Activated T-helper 1 cell treated with anti-CD3 and anti-CD28 coated beads, Interleukin-12 subunit alpha, Interleukin-12 subunit beta, Interleukin-2, Interleukin-4 antibody, amounts not matched to agents 30 ng/mL and 10 ng/mL and 1 ng/mL, durations not matched to agents 14 hours and 24 hours and 36 hours (primary cell): ENCODE measurements around the gene ICAM3. TPM values are rescaled to one million over a fixed set of nuclear protein-coding genes. Genes with fewer than 3 reads are reported as not detected.
A peak's percentile ranks its signal among the peaks of the same experiment; 100 is the strongest.

Experiments
- DNase-seq: peaks from one replicate; pipeline ENCODE4 v3.0.0; 2021; ENCODE audit warnings: low spot score
- H3K27ac Mint-ChIP-seq: one replicate; pipeline ENCODE4 v1.8.0; 2021; ENCODE audit warnings: mild to moderate bottlenecking, mixed read lengths
- H3K27me3 Mint-ChIP-seq: one replicate; pipeline ENCODE4 v1.8.0; 2022; ENCODE audit warnings: mild to moderate bottlenecking, moderate library complexity, mixed read lengths; ENCODE audit not compliant: insufficient read depth
- H3K36me3 Mint-ChIP-seq: one replicate; pipeline ENCODE4 v1.8.0; 2021; ENCODE audit warnings: low read depth, mixed read lengths
- H3K4me1 Mint-ChIP-seq: one replicate; pipeline ENCODE4 v1.8.0; 2021; ENCODE audit warnings: low read depth, mixed read lengths
- H3K4me3 Mint-ChIP-seq: one replicate; pipeline ENCODE4 v1.8.0; 2021; ENCODE audit warnings: mild to moderate bottlenecking, moderate library complexity, mixed read lengths
- H3K9me3 Mint-ChIP-seq: one replicate; pipeline ENCODE4 v1.8.0; 2021; ENCODE audit warnings: mixed read lengths
- intact Hi-C: fragments of 100-400 bp; cut with micrococcal nuclease; formaldehyde crosslinking; loops from one replicate; pipeline ENCODE4 v1.15.1; 2024
- total RNA-seq: library from RNA; stranded (reverse); gene quantifications from 2 replicates; pipeline ENCODE4 v1.2.3, GENCODE V29; 2022

The ICAM3 gene
- total RNA-seq, 1 donor from 2014 or later: 114 TPM

DNA sequence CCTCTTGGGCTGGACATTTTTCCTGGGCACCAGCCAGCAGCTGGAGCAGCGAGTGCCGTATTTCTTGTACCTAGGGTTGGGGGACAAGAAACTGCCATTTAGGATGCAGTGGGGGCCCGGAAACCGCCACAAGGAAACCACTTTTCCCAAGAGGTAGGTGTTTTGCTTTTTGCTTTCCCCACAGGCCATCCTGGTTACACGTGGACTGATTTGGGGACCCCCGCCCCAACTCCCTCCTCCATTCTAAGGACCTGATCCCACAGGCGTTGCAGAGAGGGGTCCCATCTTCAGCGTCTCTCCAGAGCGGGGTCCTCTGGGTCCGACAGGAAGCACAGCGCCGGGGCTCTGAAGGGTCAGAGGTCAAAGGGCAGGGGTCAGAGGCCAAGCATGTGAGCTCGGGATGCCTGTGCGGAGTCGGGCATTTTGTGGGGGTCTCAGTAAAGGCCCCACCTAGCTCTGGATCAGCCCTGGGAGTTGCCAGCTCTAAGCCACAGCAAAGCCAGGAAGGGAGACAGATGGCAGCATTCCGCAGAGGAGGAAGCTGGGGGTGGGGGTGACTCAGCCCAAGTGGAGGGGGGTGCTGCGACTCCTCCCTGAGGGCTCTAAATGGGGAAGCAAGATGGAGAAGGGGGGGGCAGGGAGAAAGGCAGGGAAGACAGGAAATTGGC, 34.2 kb downstream of the ICAM3 start:
- intact Hi-C loops: no loop called here
- Mint-ChIP-seq H3K36me3 (no peaks in the 10 kb centered on the region), H3K27me3 (peaks cover 4% of the 10 kb centered on the region), H3K9me3 (no peaks in the 10 kb centered on the region), H3K4me1 (peaks cover 7% of the 10 kb centered on the region), H3K4me3 (no peak overlapping the region), H3K27ac (no peak overlapping the region)
- DNase-seq: no peak

DNA sequence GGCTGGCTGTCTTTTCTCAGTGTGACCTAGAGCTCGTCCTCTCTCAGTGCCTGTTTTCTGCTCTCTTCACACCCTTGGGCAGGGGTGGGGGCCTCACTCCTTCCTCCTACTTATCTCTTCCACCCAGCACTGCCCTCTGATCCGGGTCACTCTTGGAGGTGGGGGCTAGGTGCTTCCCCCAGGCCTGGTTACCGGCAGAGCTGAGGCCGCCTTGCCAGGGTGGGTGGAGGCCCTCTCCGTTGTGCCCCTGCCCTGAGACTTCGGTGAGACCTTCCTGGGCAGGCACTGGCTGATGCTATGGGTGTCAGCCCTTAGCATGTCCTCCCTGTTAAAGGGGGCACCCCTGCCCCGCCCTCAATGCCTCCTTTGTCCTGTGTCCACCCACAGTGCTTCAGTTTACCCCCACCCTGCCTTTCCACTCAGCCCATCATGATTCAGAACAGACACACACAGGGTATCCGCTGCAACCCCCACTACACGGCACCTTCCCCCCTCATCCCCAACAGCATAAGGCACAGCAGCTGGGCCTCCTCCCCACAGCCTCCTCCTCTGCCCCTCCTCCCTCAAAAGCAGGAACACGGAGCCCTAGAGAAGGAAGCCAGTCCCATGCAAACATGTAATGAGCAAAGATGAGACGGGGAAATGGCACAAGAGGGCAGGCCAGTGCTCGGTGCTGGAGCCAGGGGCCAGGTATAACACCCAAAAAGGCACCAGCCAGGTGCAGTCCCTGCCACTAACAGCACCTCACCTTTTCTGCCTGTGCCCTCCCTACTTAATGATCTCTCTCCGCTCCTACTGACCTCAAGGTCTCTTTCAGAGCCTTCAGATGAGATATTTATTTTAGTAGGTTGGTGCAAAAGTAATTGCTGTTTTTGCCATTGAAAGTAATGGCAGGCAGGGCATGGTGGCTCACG, 39.6 kb downstream of the ICAM3 start:
- Mint-ChIP-seq H3K4me1 (peaks cover 12% of the 10 kb centered on the region), H3K9me3 (no peaks in the 10 kb centered on the region), H3K27me3 (peaks cover 17% of the 10 kb centered on the region), H3K36me3 (no peaks in the 10 kb centered on the region), H3K27ac (no peak overlapping the region), H3K4me3 (no peak overlapping the region)
- no peak for DNase-seq
- intact Hi-C loops: no loop called here

GRCh38 chr19:10295847-10296591, 43.4 kb downstream of the ICAM3 start:
- DNase-seq: no peak
- peak overlapping the region; percentile 79 for H3K4me3 Mint-ChIP-seq
- no peaks in the 10 kb centered on the region for H3K9me3 Mint-ChIP-seq
- H3K27ac Mint-ChIP-seq: peak overlapping the region; percentile 55
- H3K36me3 Mint-ChIP-seq: no peaks in the 10 kb centered on the region
- peaks cover 31% of the 10 kb centered on the region for H3K4me1 Mint-ChIP-seq
- peaks cover 45% of the 10 kb centered on the region for H3K27me3 Mint-ChIP-seq
- intact Hi-C loops: loop anchor here (1.0 kb wide), 2 partner anchors 10 to 19 kb away; partner anchors contain the start of gene ICAM4

- Mint-ChIP-seq H3K9me3 (no peaks in the 10 kb centered on the region), H3K4me3 (peak overlapping the region; percentile 79), H3K36me3 (no peaks in the 10 kb centered on the region), H3K27me3 (peaks cover 52% of the 10 kb centered on the region), H3K27ac (peak overlapping the region; percentile 55), H3K4me1 (peaks cover 38% of the 10 kb centered on the region)
- intact Hi-C loops: loop anchor here (1.0 kb wide), 2 partner anchors 9 to 20 kb away; partner anchors contain the start of gene ICAM4
- peak; percentile 73 for DNase-seq
These were observed 44.0 kb downstream of the ICAM3 start for GRCh38 chr19:10295305-10295846.

DNA sequence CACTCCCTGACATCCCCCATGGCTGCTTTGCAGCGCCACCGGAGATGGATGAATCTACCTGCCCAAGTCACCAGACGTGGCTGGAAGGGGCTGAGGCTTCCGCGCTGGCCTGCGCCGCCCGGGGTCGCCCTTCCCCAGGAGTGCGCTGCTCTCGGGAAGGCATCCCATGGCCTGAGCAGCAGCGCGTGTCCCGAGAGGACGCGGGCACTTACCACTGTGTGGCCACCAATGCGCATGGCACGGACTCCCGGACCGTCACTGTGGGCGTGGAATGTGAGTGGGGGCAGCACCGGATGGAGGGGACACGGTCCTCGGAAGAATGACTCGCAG, 45.1 kb downstream of the ICAM3 start:
- peaks cover 42% of the 10 kb centered on the region for H3K4me1 Mint-ChIP-seq
- intact Hi-C loops: no loop called here
- peaks cover 54% of the 10 kb centered on the region for H3K27me3 Mint-ChIP-seq
- DNase-seq: no peak
- no peak overlapping the region for H3K27ac Mint-ChIP-seq
- no peaks in the 10 kb centered on the region for H3K36me3 Mint-ChIP-seq
- no peaks in the 10 kb centered on the region for H3K9me3 Mint-ChIP-seq
- peak overlapping the region; percentile 33 for H3K4me3 Mint-ChIP-seq

DNA sequence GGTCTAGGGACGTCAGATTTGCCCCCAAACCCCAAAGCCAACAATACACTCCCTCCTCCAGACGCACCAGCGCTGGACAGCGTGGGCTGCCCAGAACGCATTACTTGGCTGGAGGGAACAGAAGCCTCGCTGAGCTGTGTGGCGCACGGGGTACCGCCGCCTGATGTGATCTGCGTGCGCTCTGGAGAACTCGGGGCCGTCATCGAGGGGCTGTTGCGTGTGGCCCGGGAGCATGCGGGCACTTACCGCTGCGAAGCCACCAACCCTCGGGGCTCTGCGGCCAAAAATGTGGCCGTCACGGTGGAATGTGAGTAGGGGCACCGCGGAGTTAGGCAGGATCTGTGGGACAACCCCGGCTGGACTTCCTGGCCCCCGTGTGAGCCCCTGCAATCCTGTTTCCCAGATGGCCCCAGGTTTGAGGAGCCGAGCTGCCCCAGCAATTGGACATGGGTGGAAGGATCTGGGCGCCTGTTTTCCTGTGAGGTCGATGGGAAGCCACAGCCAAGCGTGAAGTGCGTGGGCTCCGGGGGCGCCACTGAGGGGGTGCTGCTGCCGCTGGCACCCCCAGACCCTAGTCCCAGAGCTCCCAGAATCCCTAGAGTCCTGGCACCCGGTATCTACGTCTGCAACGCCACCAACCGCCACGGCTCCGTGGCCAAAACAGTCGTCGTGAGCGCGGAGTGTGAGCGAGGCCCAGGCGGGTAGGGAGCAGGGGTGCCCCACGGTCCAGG, 45.6 kb downstream of the ICAM3 start:
- H3K4me1 Mint-ChIP-seq: peaks cover 44% of the 10 kb centered on the region
- DNase-seq: no peak
- H3K27me3 Mint-ChIP-seq: peaks cover 59% of the 10 kb centered on the region
- no peak overlapping the region for H3K27ac Mint-ChIP-seq
- intact Hi-C loops: no loop called here
- peak overlapping the region; percentile 77 for H3K4me3 Mint-ChIP-seq
- H3K9me3 Mint-ChIP-seq: no peaks in the 10 kb centered on the region
- no peaks in the 10 kb centered on the region for H3K36me3 Mint-ChIP-seq

DNA sequence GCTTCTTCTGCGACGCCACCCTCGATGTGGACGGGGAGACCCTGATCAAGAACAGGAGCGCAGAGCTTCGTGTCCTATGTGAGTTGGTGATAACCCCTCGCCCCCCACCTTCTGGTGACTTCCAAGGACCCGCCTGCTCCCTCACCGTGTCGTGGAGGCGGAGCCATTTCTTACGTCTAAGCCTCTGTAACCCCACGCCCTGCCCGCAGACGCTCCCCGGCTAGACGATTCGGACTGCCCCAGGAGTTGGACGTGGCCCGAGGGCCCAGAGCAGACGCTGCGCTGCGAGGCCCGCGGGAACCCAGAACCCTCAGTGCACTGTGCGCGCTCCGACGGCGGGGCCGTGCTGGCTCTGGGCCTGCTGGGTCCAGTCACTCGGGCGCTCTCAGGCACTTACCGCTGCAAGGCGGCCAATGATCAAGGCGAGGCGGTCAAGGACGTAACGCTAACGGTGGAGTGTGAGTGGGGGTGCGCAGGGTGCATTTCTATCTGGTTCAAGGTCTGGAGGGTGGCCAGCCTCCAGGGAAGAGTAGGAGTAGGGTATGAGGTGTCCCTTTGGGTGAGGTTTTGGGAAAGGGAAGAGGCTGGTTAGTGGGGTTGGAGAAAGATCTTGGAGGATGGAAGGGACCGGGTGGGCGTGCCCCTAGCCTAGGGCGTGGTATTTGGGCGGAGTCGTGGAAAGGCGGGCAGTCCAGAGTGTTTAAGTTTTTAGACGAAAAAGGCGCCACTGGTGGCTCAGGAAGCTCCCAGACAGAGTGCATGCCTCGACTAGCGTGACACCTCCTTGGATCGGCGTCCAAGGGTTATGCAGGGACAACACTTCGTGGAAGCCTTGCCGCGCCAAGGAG, 46.4 kb downstream of the ICAM3 start:
- no peak for DNase-seq
- Mint-ChIP-seq H3K9me3 (no peaks in the 10 kb centered on the region), H3K4me1 (peaks cover 50% of the 10 kb centered on the region), H3K27me3 (peaks cover 65% of the 10 kb centered on the region), H3K4me3 (peak overlapping the region; percentile 77), H3K36me3 (no peaks in the 10 kb centered on the region), H3K27ac (peak overlapping the region; percentile 26)
- intact Hi-C loops: no loop called here

DNA sequence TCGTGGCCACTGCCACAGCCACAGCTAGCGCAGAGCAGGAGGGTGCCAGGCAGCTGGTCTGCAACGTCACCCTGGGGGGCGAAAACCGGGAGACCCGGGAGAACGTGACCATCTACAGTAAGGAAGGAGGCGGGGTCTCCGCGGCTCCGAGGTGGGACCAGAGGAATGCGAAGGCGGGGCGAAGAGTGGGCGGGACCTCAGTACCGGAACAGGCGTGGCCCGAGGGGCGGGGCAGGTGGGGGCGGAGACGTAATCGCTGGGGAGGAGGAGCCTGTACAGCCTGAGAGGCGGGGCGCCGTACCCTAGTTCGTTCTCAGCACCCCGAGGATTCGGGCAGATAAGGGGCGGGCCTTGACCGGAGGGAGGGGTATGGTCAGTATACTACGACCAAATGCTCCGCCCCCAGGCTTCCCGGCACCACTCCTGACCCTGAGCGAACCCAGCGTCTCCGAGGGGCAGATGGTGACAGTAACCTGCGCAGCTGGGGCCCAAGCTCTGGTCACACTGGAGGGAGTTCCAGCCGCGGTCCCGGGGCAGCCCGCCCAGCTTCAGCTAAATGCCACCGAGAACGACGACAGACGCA, 47.1 kb downstream of the ICAM3 start:
- intact Hi-C loops: no loop called here
- H3K27me3 Mint-ChIP-seq: peaks cover 68% of the 10 kb centered on the region
- H3K4me3 Mint-ChIP-seq: peak overlapping the region; percentile 77
- H3K27ac Mint-ChIP-seq: peak overlapping the region; percentile 74
- no peaks in the 10 kb centered on the region for H3K9me3 Mint-ChIP-seq
- H3K4me1 Mint-ChIP-seq: peaks cover 57% of the 10 kb centered on the region
- H3K36me3 Mint-ChIP-seq: no peaks in the 10 kb centered on the region
- DNase-seq: peak; percentile 66

- H3K27me3 Mint-ChIP-seq: peaks cover 65% of the 10 kb centered on the region
- intact Hi-C loops: loop anchor here (2.0 kb wide), 1 partner anchor 223 kb away; no protein-coding TSS in a partner anchor
- H3K4me3 Mint-ChIP-seq: peak overlapping the region; percentile 77
- H3K36me3 Mint-ChIP-seq: peaks cover under 1% of the 10 kb centered on the region
- H3K4me1 Mint-ChIP-seq: peaks cover 59% of the 10 kb centered on the region
- DNase-seq: no peak
- peak overlapping the region; percentile 74 for H3K27ac Mint-ChIP-seq
- H3K9me3 Mint-ChIP-seq: no peaks in the 10 kb centered on the region
These were observed 47.7 kb downstream of the ICAM3 start for GRCh38 chr19:10291554-10292205.

DNA sequence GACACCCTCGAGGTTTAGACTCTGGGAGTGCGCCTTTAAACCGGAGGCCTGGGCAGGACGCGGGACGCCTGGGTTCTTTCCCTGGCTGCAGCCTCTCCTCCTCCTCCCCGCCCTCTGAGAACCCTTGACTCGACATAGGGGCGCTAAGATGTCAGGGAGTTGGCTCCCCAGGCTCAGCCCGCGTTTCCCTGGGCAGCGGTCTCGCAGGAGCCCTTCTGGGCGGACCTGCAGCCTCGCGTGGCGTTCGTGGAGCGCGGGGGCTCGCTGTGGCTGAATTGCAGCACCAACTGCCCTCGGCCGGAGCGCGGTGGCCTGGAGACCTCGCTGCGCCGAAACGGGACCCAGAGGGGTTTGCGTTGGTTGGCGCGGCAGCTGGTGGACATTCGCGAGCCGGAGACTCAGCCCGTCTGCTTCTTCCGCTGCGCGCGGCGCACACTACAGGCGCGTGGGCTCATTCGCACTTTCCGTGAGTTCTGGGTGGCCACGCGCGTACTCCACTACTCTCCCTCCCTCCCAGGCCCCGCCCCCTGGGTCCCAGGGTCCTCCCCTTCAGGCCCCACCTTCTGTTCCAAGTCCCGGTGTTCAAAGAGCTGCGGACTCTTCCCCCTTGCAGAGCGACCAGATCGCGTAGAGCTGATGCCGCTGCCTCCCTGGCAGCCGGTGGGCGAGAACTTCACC, 48.4 kb downstream of the ICAM3 start:
- intact Hi-C loops: loop anchor here (2.0 kb wide), 1 partner anchor 224 kb away; no protein-coding TSS in a partner anchor
- H3K4me1 Mint-ChIP-seq: peaks cover 66% of the 10 kb centered on the region

More for the DNA sequence above, 48.4 kb downstream of the ICAM3 start:
- Mint-ChIP-seq H3K27me3 (peaks cover 64% of the 10 kb centered on the region), H3K4me3 (peak overlapping the region; percentile 77), H3K27ac (peak overlapping the region; percentile 81), H3K36me3 (peaks cover 6% of the 10 kb centered on the region), H3K9me3 (no peaks in the 10 kb centered on the region)
- peak; percentile 37 for DNase-seq
